GM12878 (cell line): ENCODE results near the gene LRRC3. TPM values are rescaled to one million over a fixed set of nuclear protein-coding genes. Genes with fewer than 3 reads are reported as not detected.

Experiments
- ATAC-seq: fragments of 200-7000 bp; cut with Tn5 transposase; 3 replicates; pipeline ENCODE4 v1.9.1; 2020; ENCODE audit warnings: mild to moderate bottlenecking, moderate library complexity
- BruUV-seq: library from RNA; stranded (reverse); fragments of 400-500 nt; replicated peaks from 2 replicates; lab custom pipeline; 2021; lab: Mats Ljungman, UMichigan
- CTCF ChIA-PET: fragments of 300-600 bp; sonication (Branson Sonifier 250); formaldehyde crosslinking; extraction: SDS; loops from one replicate; lab custom pipeline; 2021; ENCODE audit warnings: inconsistent platforms; lab: Yijun Ruan, JAX
- POLR2A ChIA-PET: fragments of 350-600 bp; formaldehyde crosslinking; extraction: SDS; loops from one replicate; lab custom pipeline; 2021; ENCODE audit warnings: inconsistent platforms; lab: Charles Lee
- RAD21 ChIA-PET: fragments of 300-600 bp; sonication (Branson Sonifier 250); formaldehyde crosslinking; loops from one replicate; lab custom pipeline; 2023; ENCODE audit warnings: antibody characterized with exemption; ENCODE audit not compliant: unreplicated experiment; lab: Charles Lee
- SMC1A ChIA-PET: fragments of 300-600 bp; sonication (Branson Sonifier 250); formaldehyde crosslinking; loops from one replicate; lab custom pipeline; 2023; ENCODE audit not compliant: unreplicated experiment, uncharacterized antibody; lab: Charles Lee
- DNase-seq: peaks from one replicate; pipeline ENCODE4 v3.0.0-alpha.2; 2011; ENCODE audit warnings: low read depth, low spot score
- FAIRE-seq: peaks from 3 replicates; lab custom pipeline; 2011; peaks lifted over from hg19 to GRCh38; lab: Jason Lieb, UNC
- H2AFZ ChIP-seq: 2 replicates; pipeline ENCODE4 v1.6.0; 2011; ENCODE audit warnings: low read depth, low read length, control low read depth; ENCODE audit not compliant: control insufficient read depth
- H3K27ac ChIP-seq: 2 replicates; pipeline ENCODE4 v1.5.1; 2011; ENCODE audit warnings: control low read depth; ENCODE audit not compliant: control insufficient read depth, insufficient read depth
- H3K27me3 ChIP-seq, 2 experiments: replicated peaks in 1 of 2; 2 replicates each; pipeline versions ENCODE4 v1.6.0 to v1.6.1; 2011; ENCODE audit warnings: low read length in 1 of 2; ENCODE audit not compliant: control insufficient read depth in 2 of 2, insufficient read depth in 2 of 2
- H3K36me3 ChIP-seq, 2 experiments: 2 replicates each; pipeline ENCODE4 v1.5.1; 2011; ENCODE audit warnings: low read length in 1 of 2; ENCODE audit not compliant: control insufficient read depth in 2 of 2, insufficient read depth in 2 of 2
- H3K4me1 ChIP-seq: 2 replicates; pipeline ENCODE4 v1.6.1; 2011; ENCODE audit warnings: mild to moderate bottlenecking, low read length, moderate library complexity, mixed read lengths; ENCODE audit not compliant: control insufficient read depth, insufficient read depth
- H3K4me2 ChIP-seq: 2 replicates; pipeline ENCODE4 v1.6.0; 2011; ENCODE audit warnings: control low read depth; ENCODE audit not compliant: control insufficient read depth, insufficient read depth
- H3K4me3 ChIP-seq: fragments of 200-600 bp; sonication (generic); 2 replicates; pipeline ENCODE4 v1.5.1; 2016
- H3K79me2 ChIP-seq: 2 replicates; pipeline ENCODE4 v1.6.0; 2011; ENCODE audit warnings: low read length; ENCODE audit not compliant: control insufficient read depth, insufficient read depth
- H3K9ac ChIP-seq: 2 replicates; pipeline ENCODE4 v1.8.0; 2011; ENCODE audit warnings: low read length, control low read depth, mixed read lengths; ENCODE audit not compliant: control insufficient read depth, insufficient read depth
- H3K9me3 ChIP-seq: replicated peaks from 3 replicates; pipeline ENCODE4 v1.5.1; 2011; ENCODE audit warnings: mild to moderate bottlenecking, low read length; ENCODE audit not compliant: control insufficient read depth, insufficient read depth
- H4K20me1 ChIP-seq: 2 replicates; pipeline ENCODE4 v1.6.0; 2011; ENCODE audit not compliant: control insufficient read depth, insufficient read depth
- BCLAF1 ChIP-seq: fragments of 450-650 bp; IDR thresholded peaks from 2 replicates; pipeline ENCODE4 v1.6.1; 2017; ENCODE audit warnings: antibody characterized with exemption, mild to moderate bottlenecking, moderate library complexity
- CREB1 ChIP-seq: IDR thresholded peaks from 2 replicates; pipeline ENCODE4 v1.6.1; 2012; ENCODE audit warnings: low read depth, mild to moderate bottlenecking, inconsistent platforms
- EP300 ChIP-seq, 2 experiments: fragments of 150-350 bp in 1 of 2; IDR thresholded peaks; 2 replicates each; pipeline ENCODE4 v1.6.1; 2011 to 2012; ENCODE audit warnings: low read depth in 2 of 2, low read length in 2 of 2, borderline replicate concordance in 1 of 2, improper control_type of control experiment in 1 of 2, inconsistent platforms in 1 of 2; ENCODE audit not compliant: control insufficient read depth in 1 of 2
- ESRRA ChIP-seq: IDR thresholded peaks from 2 replicates; pipeline ENCODE4 v1.6.1; 2012; ENCODE audit warnings: mild to moderate bottlenecking, low read length, improper control_type of control experiment
- NFXL1 ChIP-seq: fragments of 450-650 bp; IDR thresholded peaks from 2 replicates; pipeline ENCODE4 v1.6.1; 2017; ENCODE audit warnings: antibody characterized with exemption, mild to moderate bottlenecking, borderline replicate concordance
- NFYA ChIP-seq: IDR thresholded peaks from 2 replicates; pipeline ENCODE4 v1.6.1; 2011; ENCODE audit warnings: low read depth, mild to moderate bottlenecking, low read length, improper control_type of control experiment, borderline replicate concordance
- NR2C2 ChIP-seq: IDR thresholded peaks from 2 replicates; pipeline ENCODE4 v1.6.1; 2011; ENCODE audit warnings: borderline replicate concordance, low read depth; ENCODE audit not compliant: control insufficient read depth, insufficient read length
- PAX5 ChIP-seq: IDR thresholded peaks from 2 replicates; pipeline ENCODE4 v1.6.1; 2011; ENCODE audit warnings: low read depth, low read length, borderline replicate concordance
- PML ChIP-seq: IDR thresholded peaks from 2 replicates; pipeline ENCODE4 v1.6.1; 2012; ENCODE audit warnings: low read length, inconsistent platforms
- POLR2A ChIP-seq: IDR thresholded peaks from 2 replicates; pipeline ENCODE4 v1.6.1; 2011; ENCODE audit warnings: low read depth, mild to moderate bottlenecking, low read length
- RB1 ChIP-seq: fragments of 450-650 bp; formaldehyde crosslinking; IDR thresholded peaks from 2 replicates; pipeline ENCODE4 v1.6.1; 2017; ENCODE audit warnings: mild to moderate bottlenecking, borderline replicate concordance
- RBBP5 ChIP-seq: fragments of 200-600 bp; sonication (generic); conservative IDR thresholded peaks from 2 replicates; pipeline ENCODE4 v1.6.1; 2016
- SMAD1 ChIP-seq: fragments of 450-650 bp; IDR thresholded peaks from 2 replicates; pipeline ENCODE4 v1.6.1; 2018; ENCODE audit warnings: mild to moderate bottlenecking, low read depth; ENCODE audit not compliant: partially characterized antibody
- TBL1XR1 ChIP-seq: IDR thresholded peaks from 2 replicates; pipeline ENCODE4 v1.6.1; 2012; ENCODE audit warnings: low read depth, low read length, improper control_type of control experiment
- WRNIP1 ChIP-seq: IDR thresholded peaks from 2 replicates; pipeline ENCODE4 v1.6.1; 2011; ENCODE audit warnings: low read depth, low read length, improper control_type of control experiment, borderline replicate concordance
- ZNF217 ChIP-seq: fragments of 450-650 bp; IDR thresholded peaks from 2 replicates; pipeline ENCODE4 v1.6.1; 2017; ENCODE audit warnings: antibody characterized with exemption, mild to moderate bottlenecking
- WGBS: methylation state at CpG from one replicate; pipeline ENCODE4 v1.1.6; 2016; ENCODE audit warnings: low lambda C conversion rate; ENCODE audit not compliant: insufficient replicate concordance, insufficient coverage; ENCODE audit errors: missing lambda C conversion rate; 5-methylcytosine and 5-hydroxymethylcytosine counted together
- in situ Hi-C: fragments of 300-500 bp; cut with MboI; formaldehyde crosslinking; loops from 9 replicates; pipeline ENCODE4 v1.14.3; 2018; ENCODE audit warnings: mixed read lengths
- intact Hi-C: fragments of 100-400 bp; cut with micrococcal nuclease; formaldehyde crosslinking; loops from one replicate; pipeline ENCODE4 v1.14.2; 2022; ENCODE audit not compliant: unreplicated experiment
- polyA plus RNA-seq, 11 experiments: library from polyadenylated mRNA; depleted of rRNA in 4 of 11; unstranded in 6 of 11; stranded (reverse) in 5 of 11; fragments of >200 nt; fragmentation: Nextera tagmentation in 4 of 11; fragmentation: Illumina TruSeq in 1 of 11; extraction: Ambion mirVana in 4 of 11; extraction: Trizol in 1 of 11; gene quantifications; 1 replicate in 1 of 11; 2 replicates in 10 of 11; pipeline versions ENCODE4 v1.2.1 to v1.2.3, GENCODE V29; 2011 to 2016; ENCODE audit warnings: inconsistent platforms in 2 of 11, missing spikeins in 2 of 11, low read depth in 1 of 11
- total RNA-seq, 4 experiments: library from RNA; depleted of rRNA in 3 of 4; stranded (reverse); fragments of >200 nt in 3 of 4; fragmentation: Illumina TruSeq in 1 of 4; extraction: Trizol in 1 of 4; gene quantifications; 2 replicates each; pipeline versions ENCODE4 v1.2.1 to v1.2.3, GENCODE V29; 2013 to 2021
- TF ChIP-seq, protein P1 (sequence below): fragments of 450-650 bp; formaldehyde crosslinking; IDR thresholded peaks from 2 replicates; pipeline ENCODE4 v1.4.0; 2022; ENCODE audit warnings: mild to moderate bottlenecking, moderate library complexity

Gene LRRC3
- total and polyA plus RNA-seq, 10 of the 15 experiments (the other 5 are each of a cell fraction or from before 2014, with no cell fraction given), result 0.02 to 0.31 (median 0.09) TPM; not detected in 1

- ATAC-seq, result no peak
- no peaks in the 10 kb centered on the region; a peak in 1 of 4 replicates for H3K27me3 ChIP-seq
- no peak overlapping the region for H3K27ac ChIP-seq
- RAD21 ChIA-PET, result no interaction called here
- no peaks in the 10 kb centered on the region; the same call in 2 of the 3 replicates for H3K9me3 ChIP-seq
- no peak overlapping the region for H2AFZ ChIP-seq
- no peak overlapping the region for H3K4me3 ChIP-seq
- WGBS, result 62% methylated on average over 18 of the region's 19 CpGs
- H3K79me2 ChIP-seq, result no peaks in the 10 kb centered on the region
- no peak for DNase-seq
- BruUV-seq, result no TSS peak
- TF ChIP-seq WRNIP1, result no peak
- TF ChIP-seq PAX5, result no peak
- TF ChIP-seq, protein P1, sequence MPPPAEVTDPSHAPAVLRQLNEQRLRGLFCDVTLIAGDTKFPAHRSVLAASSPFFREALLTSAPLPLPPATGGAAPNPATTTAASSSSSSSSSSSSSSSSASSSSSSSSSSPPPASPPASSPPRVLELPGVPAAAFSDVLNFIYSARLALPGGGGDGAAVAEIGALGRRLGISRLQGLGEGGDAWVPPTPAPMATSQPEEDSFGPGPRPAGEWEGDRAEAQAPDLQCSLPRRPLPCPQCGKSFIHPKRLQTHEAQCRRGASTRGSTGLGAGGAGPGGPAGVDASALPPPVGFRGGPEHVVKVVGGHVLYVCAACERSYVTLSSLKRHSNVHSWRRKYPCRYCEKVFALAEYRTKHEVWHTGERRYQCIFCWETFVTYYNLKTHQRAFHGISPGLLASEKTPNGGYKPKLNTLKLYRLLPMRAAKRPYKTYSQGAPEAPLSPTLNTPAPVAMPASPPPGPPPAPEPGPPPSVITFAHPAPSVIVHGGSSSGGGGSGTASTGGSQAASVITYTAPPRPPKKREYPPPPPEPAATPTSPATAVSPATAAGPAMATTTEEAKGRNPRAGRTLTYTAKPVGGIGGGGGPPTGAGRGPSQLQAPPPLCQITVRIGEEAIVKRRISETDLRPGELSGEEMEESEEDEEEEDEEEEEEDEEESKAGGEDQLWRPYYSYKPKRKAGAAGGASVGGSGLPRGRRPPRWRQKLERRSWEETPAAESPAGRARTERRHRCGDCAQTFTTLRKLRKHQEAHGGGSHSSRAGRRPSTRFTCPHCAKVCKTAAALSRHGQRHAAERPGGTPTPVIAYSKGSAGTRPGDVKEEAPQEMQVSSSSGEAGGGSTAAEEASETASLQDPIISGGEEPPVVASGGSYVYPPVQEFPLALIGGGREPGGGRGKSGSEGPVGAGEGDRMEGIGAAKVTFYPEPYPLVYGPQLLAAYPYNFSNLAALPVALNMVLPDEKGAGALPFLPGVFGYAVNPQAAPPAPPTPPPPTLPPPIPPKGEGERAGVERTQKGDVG (CRISPR knock-in tag), result no peak
- TF ChIP-seq RB1, result no peak
- no peak for TF ChIP-seq ESRRA
- TF ChIP-seq RBBP5, result no peak
- no peak for TF ChIP-seq POLR2A
- TF ChIP-seq EP300 (IDR thresholded peaks at IDR 0.05; ENCODE audit: borderline replicate concordance in 1 of 2, control insufficient read depth in 1 of 2, low read depth in 2 of 2, low read length in 2 of 2), result no peak
- TF ChIP-seq BCLAF1, result no peak
- no peak for TF ChIP-seq TBL1XR1
- TF ChIP-seq ZNF217, result no peak
- no peak for TF ChIP-seq PML
- TF ChIP-seq NR2C2, result no peak
- TF ChIP-seq NFYA, result no peak
- TF ChIP-seq SMAD1, result no peak
- no peak for TF ChIP-seq NFXL1
- TF ChIP-seq CREB1, result no peak
- no peak overlapping the region for H3K9ac ChIP-seq
- SMC1A ChIA-PET, result no interaction called here
- in situ Hi-C loops (no loop called here), intact Hi-C loops (no loop called here)
- H3K36me3 ChIP-seq, result no peaks in the 10 kb centered on the region
- H3K4me2 ChIP-seq, result no peak overlapping the region
- H4K20me1 ChIP-seq, result no peaks in the 10 kb centered on the region
- POLR2A ChIA-PET, result no interaction called here
- no peak for FAIRE-seq
- no peaks in the 10 kb centered on the region for H3K4me1 ChIP-seq
- CTCF ChIA-PET, result no interaction called here
These were observed 10.0 kb upstream of the LRRC3 start for GRCh38 chr21:44445145-44445812.
